K562 (cell line): Measurements from ENCODE around the gene BCL3. TPM values are rescaled to one million over a fixed set of nuclear protein-coding genes. Genes with fewer than 3 reads are reported as not detected.

ENCODE experiments used
- FOSL1 ChIP-seq: fragments of 200-800 bp; sonication (Bioruptor generic); conservative IDR thresholded peaks from 2 replicates; pipeline ENCODE4 v1.6.1; 2016; ENCODE audit warnings: missing genetic modification characterization, missing compliant biosample characterization
- HMBOX1 ChIP-seq: sonication (generic); IDR thresholded peaks from 2 replicates; pipeline ENCODE4 v1.6.1; 2016
- POLR2B ChIP-seq: fragments of 450-650 bp; IDR thresholded peaks from 2 replicates; pipeline ENCODE4 v1.6.1; 2018; ENCODE audit warnings: low read depth; ENCODE audit not compliant: partially characterized antibody
- SOX6 ChIP-seq: fragments of 450-650 bp; IDR thresholded peaks from 2 replicates; pipeline ENCODE4 v1.6.1; 2014; ENCODE audit warnings: mild to moderate bottlenecking
- ZNF121 ChIP-seq: sonication (generic); formaldehyde crosslinking; conservative IDR thresholded peaks from 2 replicates; pipeline ENCODE4 v1.8.0; 2022; ENCODE audit warnings: missing genetic modification reagents
- ZNF318 ChIP-seq, 2 experiments: fragments of 450-650 bp; IDR thresholded peaks; 2 replicates each; pipeline ENCODE4 v1.6.1; 2016; ENCODE audit warnings: mild to moderate bottlenecking in 2 of 2, borderline replicate concordance in 1 of 2, low read depth in 1 of 2, moderate library complexity in 1 of 2
- ZNF551 ChIP-seq: fragments of 250-450 bp; sonication (Bioruptor Pico); IDR thresholded peaks from 2 replicates; pipeline ENCODE4 v1.5.0; 2021; ENCODE audit warnings: mild to moderate bottlenecking, moderate library complexity
- polyA plus RNA-seq, 8 experiments: library from polyadenylated mRNA; depleted of rRNA in 4 of 8; stranded (reverse) in 5 of 8; unstranded in 3 of 8; fragments of >200 nt; fragmentation: Nextera tagmentation in 2 of 8; fragmentation: Illumina TruSeq in 1 of 8; extraction: Ambion mirVana in 2 of 8; extraction: Trizol in 1 of 8; gene quantifications; 2 replicates each; pipeline versions ENCODE4 v1.2.1 to v1.2.3, GENCODE V29; 2011 to 2014; ENCODE audit warnings: inconsistent platforms in 1 of 8, missing spikeins in 1 of 8
- total RNA-seq, 7 experiments: library from RNA; depleted of rRNA in 6 of 7; stranded (reverse); fragments of >200 nt in 6 of 7; fragmentation: Illumina TruSeq in 2 of 7; extraction: Trizol in 2 of 7; gene quantifications; 2 replicates each; pipeline versions ENCODE4 v1.2.1 to v1.2.3, GENCODE V29; 2011 to 2021; ENCODE audit warnings: low replicate concordance in 1 of 7
- TF ChIP-seq, protein P1 (sequence below): sonication (generic); formaldehyde crosslinking; IDR thresholded peaks from 2 replicates; pipeline ENCODE4 v1.8.0; 2022; ENCODE audit warnings: mild to moderate bottlenecking, missing genetic modification reagents
- TF ChIP-seq, protein P2 (sequence below): sonication (generic); formaldehyde crosslinking; IDR thresholded peaks from 2 replicates; pipeline ENCODE4 v1.8.0; 2023; ENCODE audit warnings: mild to moderate bottlenecking, missing genetic modification reagents
- TF ChIP-seq, protein P3 (sequence below): fragments of 250-450 bp; sonication (Bioruptor Pico); IDR thresholded peaks from 2 replicates; pipeline ENCODE4 v1.8.0; 2021; ENCODE audit warnings: moderate library complexity, mild to moderate bottlenecking, inconsistent platforms
- TF ChIP-seq, protein P4 (sequence below), 2 experiments: IDR thresholded peaks in 1 of 2; conservative IDR thresholded peaks in 1 of 2; 2 replicates each; pipeline ENCODE4 v1.6.1; 2016; ENCODE audit warnings: low read depth in 2 of 2, mild to moderate bottlenecking in 1 of 2, missing compliant biosample characterization in 1 of 2, missing genetic modification characterization in 1 of 2, moderate library complexity in 1 of 2

The BCL3 gene
- total and polyA plus RNA-seq, 9 of the 15 experiments (the other 6 are each of a cell fraction or from before 2014, with no cell fraction given): 0.03 to 2.4 (median 0.50) TPM; not detected in 1

DNA sequence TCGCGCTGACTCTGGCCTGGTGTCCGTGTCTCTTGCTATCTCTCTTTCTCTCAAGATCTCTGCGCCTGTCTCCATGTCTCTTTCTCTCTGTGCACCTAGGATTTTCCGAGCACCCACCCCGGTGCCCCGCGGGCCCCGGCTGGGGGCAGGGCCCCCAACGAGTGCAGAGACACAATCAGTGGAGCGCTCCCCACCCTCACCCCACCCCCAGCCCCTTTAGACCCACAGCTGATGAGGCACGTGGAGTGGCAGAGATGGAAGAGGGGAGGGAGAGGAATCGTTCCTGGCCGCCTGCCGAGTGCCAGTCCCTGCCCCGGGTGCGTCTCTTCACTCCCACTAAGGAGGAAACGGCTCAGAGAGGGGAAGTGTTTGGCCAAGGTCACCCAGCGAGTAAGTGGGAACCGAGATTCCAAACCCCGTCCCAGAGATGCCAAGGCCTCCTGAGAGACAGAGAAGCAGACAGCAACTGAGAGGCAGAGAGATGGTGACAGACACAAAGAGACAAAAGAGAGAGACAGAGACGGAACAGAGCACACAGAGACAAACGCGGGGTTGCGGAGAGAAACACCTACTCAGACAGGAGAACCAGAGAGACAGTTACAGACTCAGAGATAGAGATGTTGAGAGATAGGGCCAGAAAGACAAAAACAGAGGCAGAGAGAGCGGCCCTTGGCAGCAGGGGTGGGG lies 626 bp upstream of the BCL3 start (continued):
- TF ChIP-seq ZNF318 (IDR thresholded peaks at IDR 0.05; ENCODE audit: borderline replicate concordance in 1 of 2, low read depth in 1 of 2) (peak in 1 of 2 experiments; percentile 15; a peak in 1 of 4 replicates), POLR2B (peak; percentile 36), ZNF551 (CRISPR knock-in tag) (no peak), ZNF121 (CRISPR knock-in tag) (no peak), SOX6 (no peak), HMBOX1 (no peak), FOSL1 (tag) (peak; percentile 14; the same call in 1 of the 2 replicates)
- TF ChIP-seq, protein P1, sequence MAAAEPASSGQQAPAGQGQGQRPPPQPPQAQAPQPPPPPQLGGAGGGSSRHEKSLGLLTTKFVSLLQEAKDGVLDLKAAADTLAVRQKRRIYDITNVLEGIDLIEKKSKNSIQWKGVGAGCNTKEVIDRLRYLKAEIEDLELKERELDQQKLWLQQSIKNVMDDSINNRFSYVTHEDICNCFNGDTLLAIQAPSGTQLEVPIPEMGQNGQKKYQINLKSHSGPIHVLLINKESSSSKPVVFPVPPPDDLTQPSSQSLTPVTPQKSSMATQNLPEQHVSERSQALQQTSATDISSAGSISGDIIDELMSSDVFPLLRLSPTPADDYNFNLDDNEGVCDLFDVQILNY (CRISPR knock-in tag): no peak
- TF ChIP-seq, protein P2, sequence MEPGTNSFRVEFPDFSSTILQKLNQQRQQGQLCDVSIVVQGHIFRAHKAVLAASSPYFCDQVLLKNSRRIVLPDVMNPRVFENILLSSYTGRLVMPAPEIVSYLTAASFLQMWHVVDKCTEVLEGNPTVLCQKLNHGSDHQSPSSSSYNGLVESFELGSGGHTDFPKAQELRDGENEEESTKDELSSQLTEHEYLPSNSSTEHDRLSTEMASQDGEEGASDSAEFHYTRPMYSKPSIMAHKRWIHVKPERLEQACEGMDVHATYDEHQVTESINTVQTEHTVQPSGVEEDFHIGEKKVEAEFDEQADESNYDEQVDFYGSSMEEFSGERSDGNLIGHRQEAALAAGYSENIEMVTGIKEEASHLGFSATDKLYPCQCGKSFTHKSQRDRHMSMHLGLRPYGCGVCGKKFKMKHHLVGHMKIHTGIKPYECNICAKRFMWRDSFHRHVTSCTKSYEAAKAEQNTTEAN (CRISPR knock-in tag): no peak
- TF ChIP-seq, protein P3, sequence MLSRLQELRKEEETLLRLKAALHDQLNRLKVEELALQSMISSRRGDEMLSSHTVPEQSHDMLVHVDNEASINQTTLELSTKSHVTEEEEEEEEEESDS (CRISPR knock-in tag): no peak
- TF ChIP-seq, protein P4, sequence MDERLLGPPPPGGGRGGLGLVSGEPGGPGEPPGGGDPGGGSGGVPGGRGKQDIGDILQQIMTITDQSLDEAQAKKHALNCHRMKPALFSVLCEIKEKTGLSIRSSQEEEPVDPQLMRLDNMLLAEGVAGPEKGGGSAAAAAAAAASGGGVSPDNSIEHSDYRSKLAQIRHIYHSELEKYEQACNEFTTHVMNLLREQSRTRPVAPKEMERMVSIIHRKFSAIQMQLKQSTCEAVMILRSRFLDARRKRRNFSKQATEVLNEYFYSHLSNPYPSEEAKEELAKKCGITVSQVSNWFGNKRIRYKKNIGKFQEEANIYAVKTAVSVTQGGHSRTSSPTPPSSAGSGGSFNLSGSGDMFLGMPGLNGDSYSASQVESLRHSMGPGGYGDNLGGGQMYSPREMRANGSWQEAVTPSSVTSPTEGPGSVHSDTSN (CRISPR knock-in tag; IDR thresholded peaks at IDR 0.05; ENCODE audit: low read depth): no peak
- TF ChIP-seq, protein P4 (tag; conservative IDR thresholded peaks at IDR 0.05; ENCODE audit: low read depth): no peak
